Mammary epithelial cell (primary cell): ENCODE data around the gene HIBADH.

Experiments used
- CTCF ChIP-seq, 2 donors: IDR thresholded peaks in 1 of 2; conservative IDR thresholded peaks in 1 of 2; 2 replicates each; pipeline ENCODE4 v1.5.1; 2011 to 2012; ENCODE audit warnings: inconsistent platforms in 2 of 2, low read length in 2 of 2, mild to moderate bottlenecking in 2 of 2, control low read depth in 1 of 2, low read depth in 1 of 2; ENCODE audit not compliant: insufficient read depth in 1 of 2; ENCODE audit errors: extremely low read depth in 1 of 2
- EZH2 ChIP-seq: IDR thresholded peaks from 2 replicates; pipeline ENCODE4 v1.6.1; 2012; ENCODE audit warnings: low read length, inconsistent platforms, borderline replicate concordance

GRCh38 chr7:27663989-27664331 is 1.3 kb upstream of the HIBADH start:
- no peak for TF ChIP-seq CTCF (conservative IDR thresholded peaks at IDR 0.05 in 1 of 2, IDR thresholded peaks at IDR 0.05 in 1 of 2; ENCODE audit: extremely low read depth in 1 of 2, insufficient read depth in 1 of 2, low read depth in 1 of 2, low read length in 2 of 2)
- no peak for TF ChIP-seq EZH2
